ENCODE results near the gene CA5A.
"Not testable (repeated sequence)": the region's sequence is repeated elsewhere in the genome, so short reads cannot be mapped to it uniquely, and the experiment has no call there.

CA5A gene

DNA sequence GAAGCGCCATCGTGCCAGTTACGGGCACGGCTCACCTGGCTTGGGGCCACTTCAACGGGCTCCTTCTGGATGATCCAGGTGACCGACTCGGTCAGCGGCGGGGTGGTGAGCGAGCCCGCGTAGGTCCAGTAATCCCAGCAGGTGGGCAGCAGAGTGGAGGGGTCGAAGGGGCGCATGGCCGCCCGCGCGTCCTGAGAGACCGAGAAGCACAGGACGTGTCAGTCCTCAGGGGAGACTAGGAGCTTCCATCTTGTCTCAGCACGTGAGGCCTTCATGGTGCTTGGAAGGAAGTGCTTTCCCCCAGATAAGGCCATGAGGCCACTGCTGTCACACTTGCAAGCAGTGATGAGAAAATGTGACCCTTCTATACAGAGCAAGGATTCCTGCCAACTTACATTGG, 44.6 kb downstream of the CA5A start:
- Histone ChIP-seq H3K36me3 (ENCODE audit: insufficient read depth, low read length) (no peaks in the 10 kb centered on the region), H3K4me1 (ENCODE audit: insufficient read depth, low read length) (no peaks in the 10 kb centered on the region), H3K9ac (ENCODE audit: low read depth, low read length) (no peak overlapping the region), H3K9me3 (ENCODE audit: control insufficient read depth, insufficient read depth, low read length) (no peaks in the 10 kb centered on the region)

DNA sequence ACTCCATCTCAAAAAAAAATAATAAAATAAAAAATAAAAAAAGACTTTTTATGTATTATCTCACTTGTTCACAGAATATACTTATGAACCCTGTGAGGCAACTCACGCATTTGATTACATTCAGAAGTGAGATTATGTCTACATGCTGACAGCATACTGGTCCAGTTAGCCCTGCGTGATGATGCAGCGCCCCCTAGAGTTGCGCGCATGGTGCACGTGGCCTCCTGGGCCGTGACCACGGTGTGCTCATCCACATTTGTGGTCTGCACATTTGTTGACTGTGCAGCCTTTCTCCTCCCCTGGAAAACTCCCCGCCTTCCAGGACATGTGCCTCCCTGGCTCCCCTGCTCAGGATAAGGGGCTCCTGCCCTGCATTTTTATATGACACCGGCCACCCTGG, 46.6 kb downstream of the CA5A start:
- not testable (repeated sequence) for H3K9ac ChIP-seq (ENCODE audit: low read depth, low read length); H3K36me3 ChIP-seq (ENCODE audit: insufficient read depth, low read length); H3K4me1 ChIP-seq (ENCODE audit: insufficient read depth, low read length); H3K9me3 ChIP-seq (ENCODE audit: control insufficient read depth, insufficient read depth, low read length)

DNA sequence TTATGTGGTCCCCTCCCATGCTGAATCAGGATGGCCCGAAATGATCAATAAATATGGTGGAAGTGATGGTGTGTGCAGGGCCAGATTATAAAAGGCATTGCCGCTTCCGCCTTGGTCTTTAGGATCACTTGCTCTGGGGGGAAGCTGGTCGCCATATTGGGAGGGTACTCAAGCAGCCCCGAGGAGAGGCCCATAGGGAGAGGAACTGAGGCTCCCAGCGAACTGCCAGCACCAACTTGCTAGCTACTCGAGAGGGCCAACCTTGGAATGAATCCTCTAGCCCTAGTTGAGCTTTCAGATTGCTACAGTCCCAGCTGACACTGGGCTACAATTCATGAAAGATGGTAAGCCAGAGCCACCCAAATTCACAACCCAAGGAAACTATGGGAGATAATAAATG, 48.0 kb downstream of the CA5A start:
- H3K4me1 ChIP-seq (ENCODE audit: insufficient read depth, low read length); H3K9ac ChIP-seq (ENCODE audit: low read depth, low read length); H3K36me3 ChIP-seq (ENCODE audit: insufficient read depth, low read length); H3K9me3 ChIP-seq (ENCODE audit: control insufficient read depth, insufficient read depth, low read length): not testable (repeated sequence)

DNA sequence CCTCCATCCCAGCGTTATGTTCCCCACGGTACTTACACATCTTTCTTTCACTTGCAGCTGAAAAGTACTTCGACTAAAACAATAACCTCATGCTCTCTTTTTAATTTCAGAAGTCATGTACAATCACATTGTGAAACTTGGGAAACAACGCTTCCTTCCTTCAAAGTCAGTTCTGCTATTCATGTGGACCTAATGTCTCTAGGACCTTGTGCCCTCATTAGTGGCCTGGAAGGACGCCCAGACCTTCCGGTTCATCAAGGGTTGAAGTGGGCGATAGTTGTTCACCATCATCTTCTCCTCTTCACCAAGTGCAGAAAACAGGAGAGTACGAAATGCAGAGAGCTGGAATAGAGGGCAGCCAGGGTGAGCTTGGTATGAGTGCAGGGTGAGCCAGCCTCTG, 48.4 kb downstream of the CA5A start:
- not testable (repeated sequence) for H3K36me3 ChIP-seq (ENCODE audit: insufficient read depth, low read length); H3K9me3 ChIP-seq (ENCODE audit: control insufficient read depth, insufficient read depth, low read length); H3K4me1 ChIP-seq (ENCODE audit: insufficient read depth, low read length); H3K9ac ChIP-seq (ENCODE audit: low read depth, low read length)

DNA sequence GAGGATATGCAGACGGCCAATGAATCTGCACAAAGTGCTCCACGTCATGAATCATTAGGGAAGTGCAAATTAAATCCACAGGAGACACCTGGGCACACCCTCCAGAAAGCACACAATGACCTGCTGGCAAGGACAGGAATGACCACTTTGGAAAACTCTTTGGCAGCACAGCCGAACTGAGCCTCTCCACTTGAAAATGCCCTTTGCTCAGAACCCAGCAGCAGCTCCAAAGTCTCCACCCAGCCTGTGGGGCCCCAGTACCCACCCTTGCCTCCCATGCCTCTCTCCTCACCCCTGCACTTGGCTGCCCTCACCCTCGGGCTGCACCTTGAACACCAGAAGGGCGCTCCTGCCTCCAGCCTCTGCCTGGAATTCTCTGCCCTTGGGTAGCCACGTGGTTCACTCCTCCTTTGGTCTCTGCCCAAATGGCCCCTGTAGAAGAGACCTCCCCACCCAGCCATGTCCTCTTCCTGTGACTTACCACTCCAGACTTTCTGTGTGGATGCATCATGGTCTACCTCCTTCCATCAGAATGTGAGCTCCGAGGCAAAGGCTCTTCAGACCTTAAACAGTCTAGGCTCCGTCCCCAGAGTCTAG, 50.9 kb downstream of the CA5A start:
- H3K36me3 ChIP-seq (ENCODE audit: insufficient read depth, low read length); H3K9me3 ChIP-seq (ENCODE audit: control insufficient read depth, insufficient read depth, low read length); H3K4me1 ChIP-seq (ENCODE audit: insufficient read depth, low read length); H3K9ac ChIP-seq (ENCODE audit: low read depth, low read length): not testable (repeated sequence)

DNA sequence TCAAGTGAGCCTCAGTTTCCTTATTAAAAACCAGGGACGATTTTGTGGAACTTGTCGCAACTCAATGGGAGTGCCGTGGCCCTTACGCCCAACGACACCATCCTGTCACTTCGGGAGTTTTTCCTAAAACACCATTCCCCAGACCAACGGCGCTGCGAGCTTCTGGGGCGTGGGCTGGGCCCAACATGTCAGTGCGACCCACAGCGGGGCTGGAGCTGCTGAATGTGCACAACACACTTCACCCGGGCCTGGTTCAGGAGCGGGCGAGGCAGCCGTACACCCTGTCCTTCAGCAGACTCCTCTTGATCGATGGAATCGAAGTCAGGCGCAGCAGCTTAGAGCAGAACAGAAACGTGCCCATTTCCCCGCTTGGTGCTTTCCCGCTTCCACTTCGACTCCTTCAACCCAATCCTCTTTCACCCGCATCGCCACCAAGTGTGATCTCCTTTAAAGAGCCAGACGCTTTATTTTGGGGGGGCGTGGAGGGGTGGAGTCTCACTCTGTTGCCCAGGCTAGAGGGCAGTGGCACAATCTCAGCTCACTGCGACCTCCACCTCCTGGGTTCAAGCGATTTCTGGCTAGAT, 53.8 kb downstream of the CA5A start:
- H3K36me3 ChIP-seq (ENCODE audit: insufficient read depth, low read length), result no peaks in the 10 kb centered on the region
- H3K9ac ChIP-seq (ENCODE audit: low read depth, low read length), result no peak overlapping the region
- peaks cover 4% of the 10 kb centered on the region; the same call in 1 of the 2 replicates for H3K4me1 ChIP-seq (ENCODE audit: insufficient read depth, low read length)
- no peaks in the 10 kb centered on the region for H3K9me3 ChIP-seq (ENCODE audit: control insufficient read depth, insufficient read depth, low read length)

DNA sequence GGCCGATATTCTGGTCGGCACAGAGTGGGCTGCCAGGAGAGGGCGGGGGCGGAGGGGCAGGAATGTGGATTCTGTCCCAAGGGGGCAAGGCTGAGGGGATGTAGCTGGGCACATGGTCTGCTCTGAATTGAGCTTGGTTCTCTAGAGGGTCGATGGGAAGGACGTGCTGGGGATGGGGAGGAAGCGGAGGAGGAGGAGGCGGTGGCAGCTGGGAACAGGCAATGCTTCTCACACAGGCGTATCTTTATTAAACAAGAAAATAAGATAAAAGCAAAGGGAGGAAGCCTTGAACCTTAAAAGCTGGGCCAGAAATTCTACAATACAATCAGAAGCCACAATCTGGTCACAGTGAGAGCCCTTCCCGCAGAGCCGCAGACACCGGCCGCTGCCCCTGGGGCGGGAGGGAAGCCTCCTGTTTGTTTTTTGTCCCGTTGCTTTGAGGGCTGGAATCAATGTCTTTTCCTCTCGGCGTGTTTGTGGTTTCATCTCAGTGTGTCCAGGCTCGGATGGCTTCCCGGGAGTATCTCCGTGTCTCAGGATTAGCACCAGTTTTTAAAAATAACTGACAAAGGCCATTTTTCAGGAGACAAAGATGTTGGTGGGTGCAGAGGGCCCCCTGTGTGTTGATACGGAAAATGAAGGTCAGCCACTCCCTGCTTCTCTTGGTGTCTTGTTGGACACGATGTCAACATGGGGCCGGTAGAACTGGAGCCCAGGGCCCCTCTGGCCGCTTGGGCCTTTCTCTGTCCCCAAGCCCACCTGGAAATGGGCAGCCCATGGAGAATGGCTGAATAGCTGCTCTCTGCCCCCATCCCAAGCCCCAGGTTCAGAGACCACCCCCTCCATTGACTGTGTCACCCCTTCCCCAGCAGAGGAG, 54.8 kb downstream of the CA5A start:
- Histone ChIP-seq H3K36me3 (ENCODE audit: insufficient read depth, low read length) (no peaks in the 10 kb centered on the region), H3K4me1 (ENCODE audit: insufficient read depth, low read length) (peaks cover 4% of the 10 kb centered on the region; the same call in 1 of the 2 replicates), H3K9me3 (ENCODE audit: control insufficient read depth, insufficient read depth, low read length) (no peaks in the 10 kb centered on the region), H3K9ac (ENCODE audit: low read depth, low read length) (no peak overlapping the region)

DNA sequence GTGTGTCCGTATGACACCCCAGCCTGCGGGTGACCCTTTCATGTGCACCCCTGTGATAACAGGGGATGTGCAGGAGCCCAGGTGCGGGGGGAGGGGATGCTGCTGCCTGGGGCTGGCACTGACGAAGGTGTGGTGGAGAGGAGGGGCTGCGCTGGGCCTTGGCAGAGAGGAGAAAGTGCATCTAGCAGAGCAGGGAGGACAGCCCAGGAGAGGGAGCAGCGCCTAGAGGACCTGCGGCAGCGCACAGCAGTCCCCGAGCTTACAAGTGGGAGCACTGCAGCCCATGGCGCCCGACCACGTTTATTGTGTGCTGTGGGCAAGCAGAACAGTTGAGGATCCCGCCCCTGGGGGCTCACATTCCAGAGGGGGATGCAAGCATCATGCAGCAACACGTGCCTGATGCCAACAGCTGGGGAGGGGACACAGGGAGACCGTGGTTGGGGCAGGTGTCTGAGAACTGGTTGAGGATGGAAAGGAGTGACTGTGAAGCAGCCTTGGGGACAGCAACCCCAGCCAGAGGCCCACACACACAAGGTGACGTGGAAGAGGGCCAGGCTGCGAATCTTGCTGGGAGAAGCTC, 56.1 kb downstream of the CA5A start:
- Histone ChIP-seq H3K9ac (ENCODE audit: low read depth, low read length) (no peak overlapping the region), H3K36me3 (ENCODE audit: insufficient read depth, low read length) (no peaks in the 10 kb centered on the region), H3K4me1 (ENCODE audit: insufficient read depth, low read length) (peaks cover 10% of the 10 kb centered on the region; the same call in 1 of the 2 replicates), H3K9me3 (ENCODE audit: control insufficient read depth, insufficient read depth, low read length) (no peaks in the 10 kb centered on the region)

DNA sequence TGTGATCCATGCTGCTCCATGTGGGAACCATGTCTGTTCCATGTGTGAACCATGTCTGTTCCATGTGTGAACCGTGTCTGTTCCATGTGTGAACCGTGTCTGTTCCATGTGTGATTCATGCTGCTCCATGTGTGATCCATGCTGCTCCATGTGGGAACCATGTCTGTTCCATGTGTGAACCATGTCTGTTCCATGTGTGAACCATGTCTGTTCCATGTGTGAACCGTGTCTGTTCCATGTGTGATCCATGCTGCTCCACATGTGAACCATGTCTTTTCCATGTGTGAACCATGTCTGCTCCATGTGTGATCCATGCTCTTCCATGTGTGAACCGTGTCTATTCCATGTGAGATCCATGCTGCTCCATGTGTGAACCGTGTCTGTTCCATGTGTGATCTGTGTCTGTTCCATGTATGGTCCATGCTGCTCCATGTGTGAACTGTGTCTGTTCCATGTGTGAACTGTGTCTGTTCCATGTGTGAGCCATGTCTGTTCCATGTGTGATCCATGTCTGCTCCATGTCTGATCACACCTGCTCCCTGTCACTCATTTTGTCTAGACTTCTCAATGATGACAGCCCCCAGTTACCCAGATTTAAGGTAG, 56.8 kb downstream of the CA5A start:
- not testable (repeated sequence) for H3K9ac ChIP-seq (ENCODE audit: low read depth, low read length); H3K36me3 ChIP-seq (ENCODE audit: insufficient read depth, low read length); H3K9me3 ChIP-seq (ENCODE audit: control insufficient read depth, insufficient read depth, low read length)
- peaks cover 14% of the 10 kb centered on the region; the same call in 1 of the 2 replicates for H3K4me1 ChIP-seq (ENCODE audit: insufficient read depth, low read length)

DNA sequence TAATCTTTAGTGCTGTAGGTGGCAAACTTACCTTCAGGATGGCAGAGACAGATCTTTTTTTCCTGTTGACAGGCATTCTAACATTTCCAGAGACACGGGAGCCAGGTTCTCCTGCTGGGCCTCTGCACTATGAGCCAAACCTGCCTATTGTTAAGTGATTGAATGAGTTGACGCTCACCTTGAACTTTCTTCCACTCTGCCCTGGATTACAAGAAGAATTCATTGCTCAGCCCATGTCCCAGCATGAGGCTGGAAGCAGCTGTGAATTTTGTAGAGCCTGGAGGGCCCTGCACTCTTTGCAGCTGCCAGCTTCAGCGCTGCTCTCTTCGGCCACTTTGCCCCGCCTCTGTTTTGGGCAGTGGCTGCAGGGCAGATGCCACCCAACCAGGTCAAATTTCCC, 57.6 kb downstream of the CA5A start:
- Histone ChIP-seq H3K9ac (ENCODE audit: low read depth, low read length) (no peak overlapping the region), H3K36me3 (ENCODE audit: insufficient read depth, low read length) (no peaks in the 10 kb centered on the region), H3K4me1 (ENCODE audit: insufficient read depth, low read length) (peaks cover 14% of the 10 kb centered on the region; the same call in 1 of the 2 replicates), H3K9me3 (ENCODE audit: control insufficient read depth, insufficient read depth, low read length) (no peaks in the 10 kb centered on the region)

DNA sequence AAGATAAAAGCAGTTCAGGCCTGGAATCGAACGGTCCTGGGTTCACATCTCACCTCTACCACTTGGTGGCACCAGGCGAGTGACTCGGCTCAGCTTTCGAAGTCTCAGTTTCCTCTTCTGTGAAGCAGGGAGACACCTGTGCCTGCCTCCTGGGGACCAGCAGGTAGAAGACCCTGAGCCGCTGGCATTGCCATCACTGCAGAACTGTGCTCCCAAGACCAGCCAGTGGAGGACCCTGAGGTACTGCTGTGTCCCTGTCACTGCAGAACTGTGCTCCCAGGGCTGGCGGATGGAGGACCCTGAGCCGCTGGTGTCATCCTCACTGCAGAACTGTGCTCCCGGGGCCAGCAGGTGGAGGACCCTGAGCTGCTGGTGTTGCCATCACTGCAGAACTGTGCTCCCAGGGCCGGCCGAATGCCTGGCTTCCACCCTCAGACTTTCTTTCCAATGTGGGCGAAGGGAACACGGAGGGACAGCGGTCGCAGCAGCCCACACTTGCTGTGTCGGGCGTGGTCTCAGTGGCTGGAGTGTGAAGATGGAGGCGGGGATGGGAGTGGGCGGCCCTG, 58.3 kb downstream of the CA5A start:
- H3K36me3 ChIP-seq (ENCODE audit: insufficient read depth, low read length), result no peaks in the 10 kb centered on the region
- peaks cover 14% of the 10 kb centered on the region; the same call in 1 of the 2 replicates for H3K4me1 ChIP-seq (ENCODE audit: insufficient read depth, low read length)
- no peaks in the 10 kb centered on the region for H3K9me3 ChIP-seq (ENCODE audit: control insufficient read depth, insufficient read depth, low read length)
- H3K9ac ChIP-seq (ENCODE audit: low read depth, low read length), result no peak overlapping the region

DNA sequence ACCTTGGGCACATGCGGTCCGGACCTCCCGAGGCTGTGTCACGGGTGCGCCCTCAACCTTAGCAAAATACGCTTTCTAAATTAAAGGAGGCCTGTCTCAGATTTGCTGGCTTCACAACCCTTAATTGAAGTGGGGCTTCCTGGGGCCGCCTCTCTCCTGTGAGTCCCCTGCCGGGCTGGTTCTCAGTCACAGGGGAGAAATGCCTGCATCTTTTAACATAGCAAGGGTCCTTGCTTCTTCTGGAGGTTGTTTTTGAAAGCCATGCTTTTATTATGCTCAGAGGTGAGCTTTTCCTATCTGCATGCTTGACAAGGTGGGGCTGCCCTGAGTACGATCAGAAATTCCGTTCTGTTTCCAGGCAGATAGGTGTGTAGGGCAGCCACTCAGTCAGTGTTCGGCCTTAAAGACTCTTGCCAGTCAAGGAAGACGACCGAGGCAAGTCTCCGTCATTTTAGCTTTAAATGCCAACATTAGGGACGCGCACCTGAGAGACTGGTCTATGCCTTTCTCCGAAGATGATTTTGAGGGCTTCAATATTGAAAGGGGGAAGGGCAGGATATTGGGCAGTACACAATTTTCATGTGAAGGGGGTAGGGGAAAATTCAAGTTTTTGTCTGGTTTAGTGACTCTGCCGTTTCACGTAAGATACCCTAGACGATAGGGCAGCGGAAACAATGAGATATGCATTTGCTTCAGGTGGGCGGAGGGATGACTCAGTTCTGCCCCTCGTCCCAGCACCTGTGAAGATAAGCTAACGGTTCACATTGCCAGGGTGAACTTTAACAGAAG, 61.5 kb downstream of the CA5A start:
- Histone ChIP-seq H3K4me1 (ENCODE audit: insufficient read depth, low read length) (peaks cover 24% of the 10 kb centered on the region), H3K9me3 (ENCODE audit: control insufficient read depth, insufficient read depth, low read length) (no peaks in the 10 kb centered on the region), H3K36me3 (ENCODE audit: insufficient read depth, low read length) (no peaks in the 10 kb centered on the region), H3K9ac (ENCODE audit: low read depth, low read length) (peak overlapping the region; percentile 22)

DNA sequence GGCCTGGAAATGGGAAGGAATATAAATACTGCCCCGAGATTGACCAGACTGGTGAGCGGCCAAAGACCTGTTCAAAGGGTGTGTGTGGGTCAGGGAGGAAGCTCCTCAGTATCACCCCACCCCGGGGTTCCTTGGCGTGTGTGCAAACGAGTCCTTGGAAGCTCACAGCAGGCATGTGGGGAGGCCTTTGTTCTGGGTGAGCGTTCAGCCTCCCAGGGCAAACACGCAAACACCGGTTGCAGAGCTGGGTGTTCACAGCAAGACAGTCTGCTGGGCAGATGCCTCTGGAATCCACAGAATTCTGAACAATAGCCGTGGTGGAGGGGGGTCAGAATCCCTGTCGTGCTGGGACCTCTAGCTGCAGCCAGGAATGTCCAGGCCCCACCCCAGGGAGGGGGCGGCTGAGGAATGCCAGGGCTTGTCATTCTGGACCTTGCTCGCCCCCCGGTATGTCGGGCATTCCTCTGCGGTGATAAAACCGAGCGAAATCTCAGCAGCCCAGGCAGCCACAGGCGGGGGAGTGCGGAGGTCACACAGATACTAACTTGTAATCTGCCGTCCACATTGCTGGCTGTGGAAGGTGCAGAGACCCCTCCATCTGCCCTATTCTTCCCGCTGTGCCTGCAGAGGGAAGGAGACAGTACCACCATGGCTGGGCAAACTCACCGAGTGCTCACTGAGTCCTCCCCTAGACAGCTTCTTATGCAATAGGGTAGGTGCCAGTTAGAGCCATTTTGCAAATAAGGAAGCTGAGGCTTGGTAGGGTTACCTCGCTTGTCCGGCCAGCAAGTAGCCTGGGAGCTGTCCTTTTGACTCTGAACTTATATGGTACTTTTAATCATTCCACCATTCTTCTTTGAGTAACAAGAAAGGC, 65.7 kb downstream of the CA5A start:
- Histone ChIP-seq H3K9ac (ENCODE audit: low read depth, low read length) (peak overlapping the region; percentile 41), H3K4me1 (ENCODE audit: insufficient read depth, low read length) (peaks cover 22% of the 10 kb centered on the region)
- not testable (repeated sequence) for H3K36me3 ChIP-seq (ENCODE audit: insufficient read depth, low read length); H3K9me3 ChIP-seq (ENCODE audit: control insufficient read depth, insufficient read depth, low read length)

Measured in ES-I3 (cell line).